Endothelial cell of umbilical vein (primary cell): Measurements from ENCODE around the gene KRTAP10-1. TPM values are rescaled to one million over a fixed set of nuclear protein-coding genes. Genes with fewer than 3 reads are reported as not detected.

Source experiments
- BruUV-seq: library from RNA; stranded (reverse); fragments of 400-500 nt; replicated peaks from 2 replicates; lab custom pipeline; 2021; lab: Mats Ljungman, UMichigan
- CTCF ChIA-PET: fragments of 300-600, 350-600 bp; sonication (Branson Sonifier 250); formaldehyde crosslinking; loops from one replicate; lab custom pipeline; 2021; ENCODE audit warnings: antibody characterized with exemption, inconsistent platforms; lab: Charles Lee
- POLR2A ChIA-PET: fragments of 300-600, 350-600 bp; sonication (Branson Sonifier 250); formaldehyde crosslinking; loops from one replicate; lab custom pipeline; 2021; ENCODE audit warnings: antibody characterized with exemption, inconsistent platforms; lab: Charles Lee
- DNase-seq: peaks from one replicate; pipeline ENCODE4 v3.0.0-alpha.2; 2011; ENCODE audit warnings: low read depth, low spot score
- FAIRE-seq: peaks from 2 replicates; lab custom pipeline; 2011; peaks lifted over from hg19 to GRCh38; lab: Jason Lieb, UNC
- H2AFZ ChIP-seq: 2 replicates; pipeline ENCODE4 v1.6.0; 2012; ENCODE audit warnings: low read depth, low read length, control low read depth, inconsistent platforms
- H3K27ac ChIP-seq: 2 replicates; pipeline ENCODE4 v1.5.1; 2011; ENCODE audit warnings: low read depth, mild to moderate bottlenecking, control low read depth, low read length, moderate library complexity; ENCODE audit not compliant: insufficient read depth
- H3K27me3 ChIP-seq, 2 experiments: 2 replicates each; pipeline versions ENCODE4 v1.6.0 to v1.6.1; 2011; ENCODE audit warnings: low read length in 2 of 2, mixed read lengths in 1 of 2; ENCODE audit not compliant: control insufficient read depth in 2 of 2, insufficient read depth in 2 of 2
- H3K36me3 ChIP-seq, 2 experiments: 2 replicates in 1 of 2; 3 replicates in 1 of 2; pipeline ENCODE4 v1.5.1; 2011; ENCODE audit warnings: low read length in 2 of 2, mild to moderate bottlenecking in 1 of 2, moderate library complexity in 1 of 2; ENCODE audit not compliant: control insufficient read depth in 2 of 2, insufficient read depth in 2 of 2; ENCODE audit errors: extremely low read depth in 1 of 2
- H3K4me1 ChIP-seq: 3 replicates; pipeline ENCODE4 v1.5.1; 2011; ENCODE audit warnings: mild to moderate bottlenecking, low read length; ENCODE audit not compliant: control insufficient read depth, insufficient read depth; ENCODE audit errors: extremely low read depth
- H3K4me2 ChIP-seq: 2 replicates; pipeline ENCODE4 v1.6.1; 2011; ENCODE audit warnings: low read length, control low read depth, mixed read lengths; ENCODE audit not compliant: insufficient read depth
- H3K4me3 ChIP-seq, 3 experiments: fragments of 200-600 bp in 1 of 3; sonication (generic), shearing (Covaris generic) in 1 of 3; replicated peaks in 1 of 3; 2 replicates each; pipeline ENCODE4 v1.5.1; 2011 to 2016; ENCODE audit warnings: control low read depth in 3 of 3, low read length in 3 of 3, mild to moderate bottlenecking in 2 of 3, inconsistent platforms in 1 of 3, low read depth in 1 of 3, moderate library complexity in 1 of 3; ENCODE audit not compliant: insufficient read depth in 1 of 3
- H3K79me2 ChIP-seq: 2 replicates; pipeline ENCODE4 v1.6.0; 2012; ENCODE audit warnings: low read length, inconsistent platforms; ENCODE audit not compliant: control insufficient read depth, insufficient read depth
- H3K9ac ChIP-seq: replicated peaks from 2 replicates; pipeline ENCODE3; 2011; ENCODE audit warnings: low read length, control low read depth; ENCODE audit not compliant: insufficient read depth; ENCODE audit errors: extremely low read depth
- H3K9me1 ChIP-seq: replicated peaks from 3 replicates; pipeline ENCODE4 v1.6.0; 2011; ENCODE audit warnings: mild to moderate bottlenecking, low read length; ENCODE audit not compliant: control insufficient read depth, insufficient read depth; ENCODE audit errors: extremely low read depth
- H3K9me3 ChIP-seq: replicated peaks from 2 replicates; pipeline ENCODE4 v1.5.1; 2012; ENCODE audit warnings: low read length, inconsistent platforms; ENCODE audit not compliant: control insufficient read depth, insufficient read depth
- H4K20me1 ChIP-seq: replicated peaks from 2 replicates; pipeline ENCODE3; 2011; ENCODE audit warnings: mild to moderate bottlenecking, low read length; ENCODE audit not compliant: control insufficient read depth, insufficient read depth; ENCODE audit errors: extremely low read depth
- CTCF ChIP-seq, 2 donors: IDR thresholded peaks; 1 replicate in 1 of 2; 2 replicates in 1 of 2; pipeline ENCODE4 v1.5.1; 2011; ENCODE audit warnings: low read length in 2 of 2, mild to moderate bottlenecking in 2 of 2, moderate library complexity in 2 of 2, control low read depth in 1 of 2, inconsistent platforms in 1 of 2, low read depth in 1 of 2; ENCODE audit not compliant: insufficient read depth in 1 of 2; ENCODE audit errors: extremely low read depth in 1 of 2
- EZH2 ChIP-seq: IDR thresholded peaks from 2 replicates; pipeline ENCODE4 v1.6.1; 2012; ENCODE audit warnings: borderline replicate concordance, low read depth, mild to moderate bottlenecking, moderate library complexity, low read length, inconsistent platforms; ENCODE audit not compliant: severe bottlenecking
- FOS ChIP-seq: IDR thresholded peaks from 2 replicates; pipeline ENCODE4 v1.6.1; 2011; ENCODE audit warnings: mild to moderate bottlenecking, low read length, moderate library complexity, borderline replicate concordance; ENCODE audit not compliant: insufficient read depth
- GATA2 ChIP-seq: IDR thresholded peaks from 2 replicates; pipeline ENCODE4 v1.7.0; 2011; ENCODE audit warnings: low read depth, mild to moderate bottlenecking, moderate library complexity, mixed read lengths, low read length; ENCODE audit not compliant: insufficient read length, insufficient read depth
- JUN ChIP-seq: IDR thresholded peaks from 2 replicates; pipeline ENCODE4 v1.6.1; 2011; ENCODE audit warnings: borderline replicate concordance, low read depth; ENCODE audit not compliant: insufficient read length, insufficient read depth
- MYC ChIP-seq: IDR thresholded peaks from one replicate; pipeline ENCODE4 v1.6.1; 2011; ENCODE audit warnings: mild to moderate bottlenecking, low read depth, low read length
- POLR2A ChIP-seq: IDR thresholded peaks from 2 replicates; pipeline ENCODE4 v1.6.1; 2012; ENCODE audit warnings: low read depth, mild to moderate bottlenecking, control low read depth, low read length
- POLR2AphosphoS5 ChIP-seq: IDR thresholded peaks from 2 replicates; pipeline ENCODE4 v1.6.1; 2012; ENCODE audit warnings: low read depth, mild to moderate bottlenecking, control low read depth, low read length, moderate library complexity; ENCODE audit not compliant: insufficient read depth
- dilution Hi-C: fragments of 300-500 bp; cut with MboI; formaldehyde crosslinking; loops from one replicate; pipeline ENCODE4 v1.15.0; 2019; ENCODE audit warnings: low sequenced_read_pairs; ENCODE audit not compliant: extremely low pct_ligation_motif_present
- intact Hi-C: fragments of 100-400 bp; cut with micrococcal nuclease; formaldehyde crosslinking; loops from one replicate; pipeline ENCODE4 v1.10.0; 2022
- polyA plus RNA-seq, 4 experiments: library from polyadenylated mRNA; depleted of rRNA in 3 of 4; stranded (reverse) in 3 of 4; unstranded in 1 of 4; fragments of >200 nt; gene quantifications; 2 replicates each; pipeline versions ENCODE4 v1.2.1 to v1.2.3, GENCODE V29; 2011 to 2012; ENCODE audit warnings: missing spikeins in 1 of 4
- total RNA-seq: library from RNA; stranded (reverse); gene quantifications from 2 replicates; pipeline ENCODE4 v1.2.3, GENCODE V29; 2021
- TF ChIP-seq, protein P1 (sequence below): IDR thresholded peaks from 2 replicates; pipeline ENCODE4 v1.6.1; 2011; ENCODE audit not compliant: insufficient read depth, insufficient read length

KRTAP10-1 gene
- total and polyA plus RNA-seq, 2 donors (not counting 3 experiments of a cell fraction or from before 2014, with no cell fraction given), result not detected

DNA sequence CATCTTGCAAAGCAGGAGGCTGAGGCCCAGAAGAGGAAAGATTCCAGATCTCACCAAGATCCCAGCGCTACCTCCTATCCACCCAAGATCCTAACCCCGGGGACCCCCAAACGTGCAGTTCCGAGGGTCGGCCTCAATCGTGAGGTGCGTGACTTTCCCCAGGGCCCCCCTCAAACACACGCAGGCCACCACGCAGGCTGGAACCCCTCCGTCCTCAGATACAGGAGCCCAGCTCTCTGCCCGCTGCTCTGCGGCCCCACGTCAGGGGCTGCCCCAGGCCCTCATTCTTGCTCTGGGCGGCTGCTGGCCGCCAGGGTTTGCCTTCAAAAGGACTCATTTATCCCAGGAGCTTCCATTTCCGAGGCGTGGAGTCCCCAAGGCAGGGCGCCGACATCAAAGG is 39.9 kb downstream of the KRTAP10-1 start:
- FAIRE-seq (no peak), DNase-seq (no peak)
- H3K27ac ChIP-seq, result no peak overlapping the region
- H3K4me3 ChIP-seq, result no peak overlapping the region
- H3K36me3 ChIP-seq, result no peaks in the 10 kb centered on the region
- POLR2A ChIA-PET, result no interaction called here
- no peaks in the 10 kb centered on the region for H3K4me1 ChIP-seq
- CTCF ChIA-PET, result interaction anchor here (0.6 to 2.3 kb wide), 5 partner anchors 10 to 293 kb away, joined by 3 to 7 read pairs (median 4); no protein-coding TSS in a partner anchor
- H3K9me3 ChIP-seq, result no peaks in the 10 kb centered on the region
- H3K79me2 ChIP-seq, result no peaks in the 10 kb centered on the region
- no peak overlapping the region for H3K9ac ChIP-seq
- no peak overlapping the region for H2AFZ ChIP-seq
- no TSS peak for BruUV-seq
- H4K20me1 ChIP-seq, result no peaks in the 10 kb centered on the region
- H3K9me1 ChIP-seq, result no peaks in the 10 kb centered on the region
- TF ChIP-seq MYC (no peak), POLR2A (no peak), JUN (no peak), GATA2 (no peak), EZH2 (no peak), CTCF (IDR thresholded peaks at IDR 0.05; ENCODE audit: extremely low read depth in 1 of 2, insufficient read depth in 1 of 2, low read depth in 1 of 2, low read length in 2 of 2) (no peak), POLR2AphosphoS5 (no peak), FOS (no peak)
- TF ChIP-seq, protein P1, sequence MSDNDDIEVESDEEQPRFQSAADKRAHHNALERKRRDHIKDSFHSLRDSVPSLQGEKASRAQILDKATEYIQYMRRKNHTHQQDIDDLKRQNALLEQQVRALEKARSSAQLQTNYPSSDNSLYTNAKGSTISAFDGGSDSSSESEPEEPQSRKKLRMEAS, result no peak
- intact Hi-C loops (no loop called here), dilution Hi-C loops (no loop called here)
- peaks cover 2 to 8% of the 10 kb centered on the region in 2 experiments for H3K27me3 ChIP-seq
- no peak overlapping the region for H3K4me2 ChIP-seq
